Ovary (tissue), 9 donors: Measurements from ENCODE around the gene CIART. TPM values are rescaled to one million over a fixed set of nuclear protein-coding genes. Genes with fewer than 3 reads are reported as not detected.

Source experiments
- DNase-seq, 5 donors: peaks; one replicate each; pipeline ENCODE4 v3.0.0-alpha.2; 2019 to 2020
- H3K27ac ChIP-seq, 2 donors: fragments of 200-600 bp; one replicate each; pipeline versions ENCODE4 v1.5.1 to v1.8.0; 2019 to 2022
- H3K27me3 ChIP-seq: fragments of 200-600 bp; one replicate; pipeline ENCODE4 v1.8.0; 2022
- H3K36me3 ChIP-seq: fragments of 200-600 bp; sonication (generic); one replicate; pipeline ENCODE4 v1.5.1; 2019
- H3K4me1 ChIP-seq: one replicate; pipeline ENCODE4 v1.8.1; 2013; ENCODE audit warnings: mild to moderate bottlenecking, moderate library complexity; ENCODE audit not compliant: insufficient read depth
- H3K4me3 ChIP-seq: fragments of 200-600 bp; sonication (generic); one replicate; pipeline ENCODE4 v1.5.1; 2017
- H3K9me3 ChIP-seq, 2 donors: fragments of 200-600 bp in 1 of 2; sonication (generic) in 1 of 2; one replicate each; pipeline versions ENCODE4 v1.5.1 to v1.8.1; 2013 to 2019; ENCODE audit warnings: mild to moderate bottlenecking in 1 of 2, moderate library complexity in 1 of 2
- EP300 ChIP-seq: sonication (generic); formaldehyde crosslinking; IDR thresholded peaks from one replicate; pipeline ENCODE4 v1.6.1; 2017; ENCODE audit warnings: antibody characterized with exemption
- POLR2A ChIP-seq: fragments of 450-650 bp; IDR thresholded peaks from one replicate; pipeline ENCODE4 v1.6.1; 2017; ENCODE audit warnings: antibody characterized with exemption, mild to moderate bottlenecking, moderate library complexity
- WGBS, 3 donors: extraction: QIAGEN DNeasy Blood & Tissue Kit in 1 of 3; methylation state at CpG; one replicate each; pipeline versions ENCODE4 v1.1.5 to v1.1.7; 2013 to 2017; 5-methylcytosine and 5-hydroxymethylcytosine counted together
- intact Hi-C, 4 donors: fragments of 100-400 bp; cut with DNase I; formaldehyde crosslinking; loops; one replicate each; pipeline versions ENCODE4 v1.11.0 to v1.15.1; 2022 to 2023
- polyA plus RNA-seq, 2 donors: library from polyadenylated mRNA; stranded (reverse); fragments of 200-250 nt in 1 of 2; fragments of 350-450 nt in 1 of 2; fragmentation: Illumina TruSeq in 1 of 2; extraction: RNeasy Lipid Tissue Mini Kit (QIAGEN cat#74804) in 1 of 2; gene quantifications; one replicate each; pipeline ENCODE4 v1.2.3, GENCODE V29; 2013 to 2014
- total RNA-seq, 7 donors: library from RNA; depleted of rRNA in 2 of 7; stranded (reverse); fragments of >200 nt in 2 of 7; fragmentation: NEBNext Ultra II Directional in 3 of 7; extraction: Animal tissue kit (Norgen Biotek cat#: 25700) in 3 of 7; gene quantifications; one replicate each; pipeline versions ENCODE4 v1.1.0 to v1.2.4, GENCODE V29; 2016 to 2023
- TF ChIP-seq, protein P1 (sequence below), 3 donors: fragments of 450-650 bp in 2 of 3; fragments of 200-600 bp in 1 of 3; IDR thresholded peaks; one replicate each; pipeline versions ENCODE4 v1.5.1 to v1.8.0; 2016 to 2022; ENCODE audit warnings: antibody characterized with exemption in 3 of 3, mild to moderate bottlenecking in 1 of 3
- donor health status: DM: no; HTN: no; CAD: no; lungs with moderate emphysema.
- donor health status: DM: no; HTN: no; CAD: no.
- donor health status: Bipolar disorder and iron deficiency.
- donor health status: DM: yes; HTN: yes; CAD: no.
- donor health status: DM: no; HTN: no; CAD: no.
- donor health status: DM: yes; HTN: yes; CAD: no.

The CIART gene
- total and polyA plus RNA-seq, 9 donors, result 3.6 to 22.5 (median 10.8) TPM

DNA sequence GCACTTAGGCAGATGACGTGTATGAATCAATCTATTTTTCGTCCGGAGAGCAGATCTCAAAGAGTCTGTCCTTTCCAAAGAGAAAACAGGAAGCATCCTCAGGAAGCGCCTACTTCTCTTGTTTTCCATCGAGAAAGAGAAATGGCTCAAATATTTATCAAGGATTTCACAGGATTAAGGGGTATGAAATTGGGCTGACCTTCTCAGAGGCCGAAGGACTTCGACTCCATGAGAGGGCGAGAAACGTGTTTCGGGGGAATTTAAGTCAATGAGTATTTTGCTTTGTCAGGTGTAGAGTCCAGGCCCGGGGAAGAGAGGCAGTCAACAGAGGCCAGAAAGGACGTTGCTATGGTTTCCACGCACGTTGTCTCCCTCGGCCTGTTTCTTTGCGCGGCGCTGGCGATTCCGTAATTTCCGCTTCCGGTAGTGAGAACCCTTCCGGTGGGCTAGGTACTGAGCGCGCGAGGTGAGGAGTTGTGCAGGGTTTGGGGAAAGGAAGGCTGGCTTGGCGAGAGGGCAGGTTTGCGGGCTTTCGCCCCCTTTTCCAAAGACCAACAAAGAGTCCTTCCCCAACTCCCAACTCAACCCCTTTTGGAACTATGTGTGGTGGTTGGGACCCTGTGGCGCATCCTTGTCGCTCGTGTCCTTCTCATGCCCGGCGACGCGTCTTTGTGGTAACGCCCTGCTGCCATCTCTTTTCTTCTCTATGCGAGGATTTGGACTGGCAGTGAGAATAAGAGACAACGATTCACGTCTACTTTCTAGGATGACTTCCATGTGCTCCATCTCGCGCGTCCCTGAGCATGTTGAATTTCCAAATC, 11.3 kb downstream of the CIART start, which contains the start of gene MRPS21:
TSS of gene MRPS21 (plus strand) at position 429 of the 821 bp plus-strand sequence. CDS start 506 bp downstream, outside the sequence.
- WGBS, 3 donors, result 2 to 5% (median 2%) methylated on average over 43 of the region's 43 CpGs
- TF ChIP-seq EP300, result no peak
- peak; percentile 94 for TF ChIP-seq POLR2A
- TF ChIP-seq, protein P1, sequence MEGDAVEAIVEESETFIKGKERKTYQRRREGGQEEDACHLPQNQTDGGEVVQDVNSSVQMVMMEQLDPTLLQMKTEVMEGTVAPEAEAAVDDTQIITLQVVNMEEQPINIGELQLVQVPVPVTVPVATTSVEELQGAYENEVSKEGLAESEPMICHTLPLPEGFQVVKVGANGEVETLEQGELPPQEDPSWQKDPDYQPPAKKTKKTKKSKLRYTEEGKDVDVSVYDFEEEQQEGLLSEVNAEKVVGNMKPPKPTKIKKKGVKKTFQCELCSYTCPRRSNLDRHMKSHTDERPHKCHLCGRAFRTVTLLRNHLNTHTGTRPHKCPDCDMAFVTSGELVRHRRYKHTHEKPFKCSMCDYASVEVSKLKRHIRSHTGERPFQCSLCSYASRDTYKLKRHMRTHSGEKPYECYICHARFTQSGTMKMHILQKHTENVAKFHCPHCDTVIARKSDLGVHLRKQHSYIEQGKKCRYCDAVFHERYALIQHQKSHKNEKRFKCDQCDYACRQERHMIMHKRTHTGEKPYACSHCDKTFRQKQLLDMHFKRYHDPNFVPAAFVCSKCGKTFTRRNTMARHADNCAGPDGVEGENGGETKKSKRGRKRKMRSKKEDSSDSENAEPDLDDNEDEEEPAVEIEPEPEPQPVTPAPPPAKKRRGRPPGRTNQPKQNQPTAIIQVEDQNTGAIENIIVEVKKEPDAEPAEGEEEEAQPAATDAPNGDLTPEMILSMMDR (IDR thresholded peaks at IDR 0.05), result peak in 1 of 3 donors; percentile 19

DNA sequence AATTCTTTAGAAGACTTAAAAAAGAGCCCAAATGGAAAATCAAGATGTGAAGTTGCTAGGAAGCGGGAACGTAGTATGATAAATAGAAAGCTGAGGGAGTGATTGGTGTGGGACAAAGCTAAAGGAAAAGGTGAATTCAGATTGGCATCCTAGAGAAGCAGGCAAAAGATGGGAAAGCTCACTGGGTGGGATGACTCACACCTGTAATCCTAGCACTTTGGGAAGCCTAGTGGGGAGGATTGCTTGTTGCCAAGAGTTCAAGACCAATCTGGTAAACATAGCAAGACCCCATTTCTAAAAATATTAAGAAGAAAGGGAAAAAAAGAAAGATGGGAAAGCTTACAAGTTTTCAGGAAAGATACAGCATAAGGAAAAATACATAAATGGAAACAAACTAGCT, 13.1 kb downstream of the CIART start:
- TF ChIP-seq POLR2A (no peak), EP300 (no peak)
- TF ChIP-seq, protein P1 (IDR thresholded peaks at IDR 0.05), result no peak
- H3K27ac ChIP-seq, result no peak overlapping the region
- no peaks in the 10 kb centered on the region for H3K36me3 ChIP-seq
- H3K27me3 ChIP-seq, result no peaks in the 10 kb centered on the region
- H3K4me1 ChIP-seq, result peaks cover 5% of the 10 kb centered on the region
- DNase-seq, result no peak
- WGBS, 3 donors, result 92 to 95% (median 94%) methylated on average over 2 of the region's 2 CpGs
- H3K9me3 ChIP-seq, result no peaks in the 10 kb centered on the region
- intact Hi-C loops, result no loop called here
- no peak overlapping the region for H3K4me3 ChIP-seq

More for the DNA sequence above, 11.3 kb downstream of the CIART start, which contains the start of gene MRPS21:
- Histone ChIP-seq H3K4me1 (peaks cover 5% of the 10 kb centered on the region), H3K27ac (peak within 1 kb of the TSS; percentile 68 to 74), H3K36me3 (no peaks in the 10 kb centered on the region), H3K27me3 (no peaks in the 10 kb centered on the region), H3K4me3 (peak within 1 kb of the TSS; percentile 70), H3K9me3 (no peaks in the 10 kb centered on the region)
- intact Hi-C loops, result no loop called here
- peak; percentile 89 to 93 (median 89) for DNase-seq

DNA sequence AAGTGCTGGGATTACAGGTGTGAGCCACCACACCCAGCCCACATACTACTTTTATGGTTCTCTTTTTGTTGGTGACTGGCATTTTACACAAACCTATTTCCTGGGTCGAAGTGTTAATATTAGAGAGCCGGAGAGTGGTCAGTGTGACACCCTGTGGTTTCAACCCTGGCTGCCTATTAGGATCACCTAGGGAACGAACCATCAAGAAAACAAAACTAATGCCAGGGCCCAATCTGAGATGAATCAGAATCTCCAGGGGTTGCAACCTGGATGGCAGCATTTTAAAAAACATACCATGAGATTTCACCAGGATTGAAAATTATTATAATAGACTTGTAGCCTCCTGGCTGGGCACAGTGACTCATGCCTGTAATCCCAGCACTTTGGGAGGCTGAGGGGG, 17.4 kb downstream of the CIART start:
- Histone ChIP-seq H3K4me3 (no peak overlapping the region), H3K36me3 (no peaks in the 10 kb centered on the region), H3K27me3 (no peaks in the 10 kb centered on the region), H3K4me1 (no peaks in the 10 kb centered on the region), H3K9me3 (no peaks in the 10 kb centered on the region), H3K27ac (no peak overlapping the region)
- no peak for DNase-seq
- 92 to 97% (median 93%) methylated on average over 3 of the region's 3 CpGs for WGBS, 3 donors
- intact Hi-C loops, result no loop called here
- TF ChIP-seq EP300 (no peak), POLR2A (no peak)
- TF ChIP-seq, protein P1 (IDR thresholded peaks at IDR 0.05), result no peak

DNA sequence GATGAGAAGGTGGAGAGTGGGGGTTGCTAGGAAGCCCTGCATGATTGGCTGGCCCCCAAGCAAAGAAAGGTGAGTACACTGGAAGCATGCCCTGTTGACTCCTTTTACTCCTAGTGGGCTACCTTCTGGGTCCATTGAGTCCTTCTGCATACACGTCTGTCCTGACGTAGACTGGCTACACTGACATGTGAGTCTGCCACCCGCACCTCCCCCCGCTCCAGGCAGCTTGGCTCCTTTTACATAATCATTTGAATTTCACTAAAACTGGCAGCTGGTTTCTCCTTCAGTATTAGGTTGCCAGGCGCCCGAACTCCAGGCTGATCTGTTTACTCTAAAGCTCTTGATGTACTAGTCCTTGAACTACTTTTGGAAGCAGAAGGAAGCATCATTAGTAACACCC, 20.0 kb downstream of the CIART start:
- peak; percentile 64 to 81 (median 74) for DNase-seq
- Histone ChIP-seq H3K4me3 (no peak overlapping the region), H3K36me3 (no peaks in the 10 kb centered on the region), H3K4me1 (no peaks in the 10 kb centered on the region), H3K9me3 (no peaks in the 10 kb centered on the region), H3K27ac (peak overlapping the region; percentile 45 to 71), H3K27me3 (no peaks in the 10 kb centered on the region)
- WGBS, 3 donors, result 35 to 64% (median 42%) methylated on average over 6 of the region's 6 CpGs
- intact Hi-C loops, result no loop called here
- TF ChIP-seq, protein P1 (IDR thresholded peaks at IDR 0.05), result no peak
- no peak for TF ChIP-seq EP300
